Measurements from ENCODE around the gene RHD. TPM values are rescaled to one million over a fixed set of nuclear protein-coding genes. Genes with fewer than 3 reads are reported as not detected.
A peak's percentile ranks its signal among the peaks of the same experiment; 100 is the strongest.

The RHD gene
- total and polyA plus RNA-seq, 2 of the 4 experiments (the other 2 are of a cell fraction): not detected

DNA sequence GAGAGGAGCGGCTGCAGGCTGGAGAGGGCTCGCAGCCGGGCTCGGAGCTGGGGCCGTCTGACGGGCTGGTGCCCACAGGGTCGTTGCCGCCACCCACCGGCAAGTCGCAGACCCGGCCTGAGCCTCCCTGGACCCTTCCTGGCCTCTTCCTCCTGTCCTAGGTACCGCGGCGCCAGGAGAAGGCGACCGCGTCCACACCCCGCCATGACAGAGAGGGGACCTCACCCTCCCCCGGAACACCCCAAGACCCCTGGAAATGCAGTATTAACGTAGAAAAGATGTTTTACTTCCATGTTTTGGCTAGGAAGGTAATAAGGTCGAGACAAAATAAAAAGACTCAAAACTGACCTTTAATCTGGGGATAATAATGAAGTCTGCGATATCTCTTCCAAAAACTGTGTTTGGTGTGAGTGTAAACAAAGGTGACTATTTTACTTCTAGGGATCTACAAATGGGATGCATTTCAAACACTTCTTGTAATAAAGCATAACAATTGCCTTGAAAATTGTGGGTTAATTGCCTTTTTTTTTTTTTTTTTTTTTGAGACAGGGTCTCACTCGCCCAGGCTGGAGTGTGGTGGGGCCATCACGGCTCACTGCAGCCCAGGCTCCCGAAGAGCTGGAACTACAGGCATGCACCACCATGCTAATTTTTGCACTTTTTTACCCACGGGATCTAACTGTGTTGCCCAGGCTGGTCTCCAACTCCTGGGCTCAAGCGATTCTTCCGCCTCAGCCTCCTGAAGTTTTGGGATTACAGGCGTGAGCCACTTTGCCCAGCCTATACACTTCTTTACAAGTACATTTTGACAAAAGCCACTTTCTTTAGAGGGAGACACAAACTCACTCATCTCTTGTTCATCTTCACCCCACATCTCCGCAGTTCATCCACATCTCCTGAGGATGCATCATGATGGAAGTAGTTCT lies 24.2 kb upstream of the RHD start:
- 0 out of 2 replicates have a peak, but pooled peaks cover 4% of the 10 kb centered on the region for H3K9me1 ChIP-seq (ENCODE audit: insufficient read depth, low read length)
- H3K4ac ChIP-seq (ENCODE audit: low read depth, low read length): peak overlapping the region; percentile 84
- H4K20me1 ChIP-seq (ENCODE audit: insufficient read depth, low read length): peaks cover 34% of the 10 kb centered on the region
- BruUV-seq (replicated peaks): no TSS peak
- POLR2A ChIA-PET (ENCODE audit: unreplicated experiment): interaction anchor here (0.5 to 1.4 kb wide), 4 partner anchors 10 to 184 kb away, joined by 3 to 12 read pairs (median 6); partner anchors contain the start of gene SYF2
- H3K23ac ChIP-seq (ENCODE audit: low read depth, low read length): peak overlapping the region; percentile 46; the same call in 1 of the 2 replicates
- 63% methylated on average over 4 of the region's 30 CpGs; no CpG with 5 or more reads in 1 of the 2 experiments for WGBS, 2 experiments (ENCODE audit: extremely low coverage in 2 of 2, insufficient read length in 1 of 2)
- peak overlapping the region; percentile 60 for H3K9ac ChIP-seq (ENCODE audit: low read depth, low read length)
- peak overlapping the region; percentile 84 for H3K4me2 ChIP-seq (ENCODE audit: low read depth, low read length)
- no peak overlapping the region for H2BK20ac ChIP-seq (ENCODE audit: low read depth, low read length)
- no peaks in the 10 kb centered on the region for H3K9me3 ChIP-seq (ENCODE audit: control insufficient read depth, insufficient read depth, low read length)
- H3K36me3 ChIP-seq (ENCODE audit: control insufficient read depth, insufficient read depth, low read length): peaks cover 14% of the 10 kb centered on the region
- peak overlapping the region; percentile 48 for H4K91ac ChIP-seq (ENCODE audit: insufficient read depth, low read depth, low read length)
- H3K27me3 ChIP-seq (ENCODE audit: control insufficient read depth, insufficient read depth, low read length): no peaks in the 10 kb centered on the region
- peak overlapping the region; percentile 36; the same call in 1 of the 2 replicates for H2AK5ac ChIP-seq (ENCODE audit: low read depth, low read length)
- CTCF ChIA-PET: no interaction called here
- no peak overlapping the region; the same call in 2 of the 3 replicates for H2BK15ac ChIP-seq (ENCODE audit: low read depth, low read length)
- peak overlapping the region; percentile 57 for H3K56ac ChIP-seq (ENCODE audit: extremely low read depth, insufficient read depth, low read length)
- dilution Hi-C loops (cut with HindIII; ENCODE audit: low sequenced_read_pairs, unreplicated experiment): no loop called here
- peak overlapping the region; percentile 47 for H3K14ac ChIP-seq (replicated peaks; ENCODE audit: low read depth, low read length)
- H2AFZ ChIP-seq (replicated peaks; ENCODE audit: low read length, poor library complexity): peak overlapping the region; percentile 91
- peak overlapping the region; percentile 37; the same call in 1 of the 2 replicates for H2BK120ac ChIP-seq (ENCODE audit: low read depth, low read length)
- H2AK9ac ChIP-seq (replicated peaks; ENCODE audit: low read depth, low read length, poor library complexity): peak overlapping the region; percentile 81
- peak overlapping the region; percentile 37 for H4K5ac ChIP-seq (ENCODE audit: low read depth, low read length)
- TF ChIP-seq RAD21 (IDR thresholded peaks at IDR 0.05; ENCODE audit: low read length) (no peak), MAZ (IDR thresholded peaks at IDR 0.05; ENCODE audit: borderline replicate concordance, low read depth, low read length) (no peak), POLR2A (IDR thresholded peaks at IDR 0.05; ENCODE audit: low read depth, low read length) (no peak)
- TF ChIP-seq, protein P1, sequence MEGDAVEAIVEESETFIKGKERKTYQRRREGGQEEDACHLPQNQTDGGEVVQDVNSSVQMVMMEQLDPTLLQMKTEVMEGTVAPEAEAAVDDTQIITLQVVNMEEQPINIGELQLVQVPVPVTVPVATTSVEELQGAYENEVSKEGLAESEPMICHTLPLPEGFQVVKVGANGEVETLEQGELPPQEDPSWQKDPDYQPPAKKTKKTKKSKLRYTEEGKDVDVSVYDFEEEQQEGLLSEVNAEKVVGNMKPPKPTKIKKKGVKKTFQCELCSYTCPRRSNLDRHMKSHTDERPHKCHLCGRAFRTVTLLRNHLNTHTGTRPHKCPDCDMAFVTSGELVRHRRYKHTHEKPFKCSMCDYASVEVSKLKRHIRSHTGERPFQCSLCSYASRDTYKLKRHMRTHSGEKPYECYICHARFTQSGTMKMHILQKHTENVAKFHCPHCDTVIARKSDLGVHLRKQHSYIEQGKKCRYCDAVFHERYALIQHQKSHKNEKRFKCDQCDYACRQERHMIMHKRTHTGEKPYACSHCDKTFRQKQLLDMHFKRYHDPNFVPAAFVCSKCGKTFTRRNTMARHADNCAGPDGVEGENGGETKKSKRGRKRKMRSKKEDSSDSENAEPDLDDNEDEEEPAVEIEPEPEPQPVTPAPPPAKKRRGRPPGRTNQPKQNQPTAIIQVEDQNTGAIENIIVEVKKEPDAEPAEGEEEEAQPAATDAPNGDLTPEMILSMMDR (conservative IDR thresholded peaks at IDR 0.05; ENCODE audit: low read depth, low read length): peak; percentile 22; the same call in 1 of the 2 replicates
- DNase-seq: no peak
- in situ Hi-C loops (cut with MboI; ENCODE audit: low sequenced_read_pairs): loop anchor here (25.0 kb wide), 1 partner anchor 564 kb away; the partner anchor contains the start of genes MTFR1L and SELENON
- H4K8ac ChIP-seq (ENCODE audit: low read depth in 2 of 2, low read length in 2 of 2): peak overlapping the region; percentile 19 to 70
- peak overlapping the region; percentile 11; the same call in 1 of the 2 replicates for H3K18ac ChIP-seq (ENCODE audit: low read depth, low read length)
- peak overlapping the region; percentile 55 for H3K4me3 ChIP-seq (ENCODE audit: insufficient read depth, low read depth, low read length)
- peak overlapping the region; percentile 75 for H3K27ac ChIP-seq (ENCODE audit: insufficient read depth, low read length)
- ATAC-seq (ENCODE audit: low read depth): no peak
- peaks cover 6 to 43% of the 10 kb centered on the region in 2 experiments for H3K79me1 ChIP-seq (ENCODE audit: low read depth in 1 of 2, low read length in 2 of 2)
- intact Hi-C loops (cut with micrococcal nuclease): loop anchor here (5.0 to 10.0 kb wide), 2 partner anchors 94 to 567 kb away; partner anchors contain the start of gene MTFR1L
- H2BK5ac ChIP-seq (ENCODE audit: low read depth, low read length, poor library complexity, severe bottlenecking): peak overlapping the region; percentile 68
- H3K4me1 ChIP-seq (ENCODE audit: control insufficient read depth, insufficient read depth, low read length): no peaks in the 10 kb centered on the region

Data from IMR-90 (cell line).